ENCODE data around the gene SFMBT2.

Gene SFMBT2

DNA sequence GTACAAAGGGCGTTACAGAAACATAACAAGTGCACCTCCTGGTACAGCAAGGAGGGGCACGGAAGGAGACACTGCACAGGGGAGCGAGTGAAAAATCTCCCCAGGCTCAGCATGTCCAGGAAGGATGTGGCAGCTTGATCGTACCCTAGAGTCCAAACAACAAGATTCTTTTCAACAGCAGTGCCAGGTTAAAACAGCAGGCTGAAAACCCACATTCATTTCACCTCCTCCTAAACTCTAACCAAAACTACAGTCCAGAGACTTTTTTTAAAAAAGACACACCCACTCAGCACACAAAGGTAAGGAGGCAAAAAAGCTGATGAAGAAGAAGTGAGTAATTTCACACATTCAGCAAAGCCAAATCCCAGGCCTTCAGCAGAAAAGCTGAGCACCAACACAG, 138.8 kb downstream of the SFMBT2 start:
- no peak for DNase-seq (ENCODE audit: low read depth in 2 of 2, low spot score in 1 of 2)

DNA sequence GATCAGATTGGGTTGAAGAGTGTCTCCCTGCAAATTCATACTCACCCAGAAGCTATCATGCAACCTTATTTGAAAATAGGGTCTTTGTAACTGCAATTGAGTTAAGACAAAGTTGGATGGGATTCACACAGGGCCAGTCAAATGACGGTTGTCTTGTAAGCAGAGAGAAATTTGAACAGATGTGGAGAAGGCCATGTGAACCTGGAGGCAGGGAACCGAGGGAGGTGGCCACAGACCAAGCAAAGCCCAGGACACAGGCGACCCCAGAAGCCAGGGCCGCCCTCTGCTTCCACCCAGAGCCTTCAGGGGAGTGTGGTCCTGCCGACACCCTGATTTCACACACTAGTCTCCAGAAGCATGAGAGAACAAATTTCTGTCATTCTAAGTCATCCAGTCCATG, 140.8 kb downstream of the SFMBT2 start:
- no peak for DNase-seq (ENCODE audit: low read depth in 2 of 2, low spot score in 1 of 2)

DNA sequence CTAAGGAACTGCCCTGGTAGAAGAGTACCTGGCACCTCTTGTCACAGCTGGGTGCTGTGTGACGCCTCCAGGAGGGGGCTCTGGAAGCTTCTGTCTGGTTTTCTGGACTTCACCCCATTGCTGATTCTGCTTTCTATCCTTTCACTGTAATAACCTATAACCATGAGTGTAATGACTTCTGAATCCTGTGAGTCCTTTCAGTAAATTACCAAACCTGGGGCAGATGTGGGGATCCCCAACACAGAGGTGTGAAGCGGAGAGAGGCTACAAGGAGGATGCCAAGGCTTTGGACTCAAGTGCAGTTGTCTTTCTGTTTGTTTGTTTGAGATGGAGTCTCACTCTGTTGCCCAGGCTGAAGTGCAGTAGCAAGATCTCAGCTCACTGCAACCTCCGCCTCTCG, 143.7 kb downstream of the SFMBT2 start:
- DNase-seq (ENCODE audit: low read depth in 2 of 2, low spot score in 1 of 2) = no peak

DNA sequence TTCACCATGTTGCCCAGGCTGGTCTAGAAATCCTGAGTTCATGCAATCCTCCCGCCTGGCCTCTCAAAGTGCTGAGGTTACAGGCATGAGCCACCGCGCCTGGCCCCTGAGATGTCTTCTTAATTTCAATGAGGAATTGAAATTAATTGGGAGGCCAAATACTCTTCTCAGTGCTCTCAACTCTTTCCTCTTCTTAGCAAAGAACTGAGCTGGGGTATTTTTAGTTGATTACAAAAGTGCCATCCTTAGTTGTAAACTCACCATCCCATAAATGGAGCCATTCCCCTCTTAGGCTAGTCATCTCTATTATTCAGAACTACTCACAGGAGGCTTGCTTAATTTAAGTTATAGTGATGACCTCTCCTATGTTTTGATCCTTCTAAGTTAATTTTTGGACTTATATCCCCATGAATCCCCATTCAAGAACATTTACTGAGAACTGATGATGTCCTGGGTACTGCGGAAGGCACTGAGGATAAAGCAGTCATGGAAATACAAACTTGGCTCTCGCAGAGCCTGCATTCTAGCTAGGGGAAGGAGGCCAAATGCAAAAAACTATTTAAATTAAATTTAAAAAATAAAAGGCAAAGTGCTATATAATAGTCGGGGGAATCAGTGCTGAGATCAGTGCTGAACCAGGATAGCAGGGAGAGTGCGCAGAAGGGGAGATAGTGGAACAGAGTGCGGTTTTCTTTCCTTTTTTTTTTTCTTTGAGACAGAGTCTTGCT, 145.3 kb downstream of the SFMBT2 start:
- no peak for DNase-seq (ENCODE audit: low read depth in 2 of 2, low spot score in 1 of 2)

DNA sequence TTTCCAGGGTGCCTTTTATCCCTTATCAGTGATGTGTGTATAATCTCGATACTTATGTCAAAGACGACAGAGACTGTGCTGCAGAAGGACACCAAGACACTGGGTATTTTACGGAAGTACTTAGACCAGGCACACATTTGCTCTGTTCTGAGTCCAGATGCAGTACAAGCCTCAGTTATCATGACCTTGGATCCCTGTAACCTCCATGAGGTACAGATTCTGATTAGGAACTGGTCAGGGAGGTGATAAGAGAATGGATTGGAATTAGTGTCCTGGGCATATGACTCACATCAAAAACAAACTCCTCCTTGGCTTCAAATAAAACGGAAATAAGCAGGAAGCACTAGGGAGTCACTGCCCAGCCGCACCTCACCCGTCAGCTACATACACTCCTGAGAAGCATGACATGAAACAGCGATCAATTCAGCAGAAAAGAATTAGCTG, 146.5 kb downstream of the SFMBT2 start:
- DNase-seq (ENCODE audit: low read depth in 2 of 2, low spot score in 1 of 2) = no peak

DNA sequence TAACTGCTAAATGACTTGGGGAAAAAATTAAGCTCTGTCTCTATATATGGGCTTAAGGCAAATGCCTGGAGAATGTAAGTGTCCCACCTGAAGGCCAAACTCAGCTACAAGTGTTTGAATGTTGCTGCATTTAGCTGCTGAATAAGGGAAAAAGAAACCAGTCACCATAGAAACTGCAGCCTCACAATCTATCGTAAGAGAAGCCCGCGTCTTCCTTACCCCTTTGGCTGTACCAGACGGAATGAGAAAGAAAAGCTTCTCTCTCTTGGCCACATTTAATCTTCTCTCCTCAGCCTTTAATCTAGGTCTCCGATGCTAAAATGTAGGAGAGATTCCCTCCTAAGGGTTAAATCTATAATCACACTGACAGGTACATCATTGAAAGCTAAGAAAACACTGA, 147.2 kb downstream of the SFMBT2 start:
- no peak for DNase-seq (ENCODE audit: low read depth in 2 of 2, low spot score in 1 of 2)

DNA sequence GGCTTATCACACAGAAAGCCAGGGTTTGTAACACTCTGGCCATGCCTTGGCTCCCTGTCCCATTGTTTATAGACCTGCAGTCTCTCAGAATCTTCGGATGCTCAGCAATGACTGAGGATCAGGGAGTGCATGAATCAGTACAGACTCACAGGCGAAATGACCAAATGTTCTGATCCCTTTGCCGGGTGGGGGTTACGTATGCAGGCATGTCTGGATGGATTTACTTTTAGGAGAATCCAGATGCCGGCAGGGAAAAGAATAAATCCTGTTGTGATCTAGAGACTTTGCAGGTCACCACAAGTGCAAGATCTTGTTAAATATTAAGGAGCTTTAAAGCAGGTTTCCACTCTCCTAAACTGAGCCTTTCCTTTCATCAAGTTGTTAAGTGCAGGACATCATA, 149.5 kb downstream of the SFMBT2 start:
- no peak for DNase-seq (ENCODE audit: low read depth in 2 of 2, low spot score in 1 of 2)

DNA sequence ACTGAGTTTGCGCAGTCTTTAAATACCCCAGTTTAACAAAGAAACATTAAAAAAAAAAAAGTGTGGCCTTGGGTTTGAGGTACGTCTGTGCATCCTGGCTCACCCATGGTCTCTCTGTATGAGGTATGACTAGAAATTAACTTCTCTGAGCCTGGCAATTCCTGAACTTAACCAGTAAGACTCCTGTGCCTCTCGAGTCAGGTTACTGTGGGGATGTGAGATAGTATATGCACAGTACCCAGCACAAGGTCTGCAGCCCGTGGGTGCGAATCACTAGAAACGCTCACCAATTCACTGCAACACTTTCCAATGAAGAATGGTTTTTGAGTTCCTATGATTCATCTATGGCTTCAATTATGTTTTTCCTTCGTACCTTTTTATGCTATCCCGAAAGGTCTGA, 149.9 kb downstream of the SFMBT2 start:
- DNase-seq (ENCODE audit: low read depth in 2 of 2, low spot score in 1 of 2) = no peak

DNA sequence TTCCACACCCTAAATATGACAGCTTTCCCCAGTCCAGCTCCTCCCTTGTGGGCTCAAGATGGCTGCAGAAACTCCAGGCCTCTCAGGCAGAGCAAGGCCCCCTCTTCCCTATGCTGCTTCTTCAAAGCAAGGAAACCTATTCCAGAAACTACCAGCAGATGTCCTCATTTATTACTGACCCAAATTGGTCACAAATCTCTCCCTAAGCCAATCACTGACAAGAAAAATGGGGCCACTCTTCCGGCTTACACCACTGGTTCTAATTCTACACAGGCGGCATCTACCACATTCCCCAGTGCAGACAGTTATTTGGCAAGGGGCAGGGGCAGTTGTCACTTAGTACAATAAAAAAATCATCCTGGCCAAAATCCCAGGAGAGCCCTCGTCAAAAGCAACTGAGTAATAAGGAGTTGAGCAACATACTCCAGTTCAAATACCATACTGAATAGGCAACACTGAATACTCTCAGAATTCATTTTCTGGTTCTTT, 150.4 kb downstream of the SFMBT2 start:
- no peak for DNase-seq (ENCODE audit: low read depth in 2 of 2, low spot score in 1 of 2)

DNA sequence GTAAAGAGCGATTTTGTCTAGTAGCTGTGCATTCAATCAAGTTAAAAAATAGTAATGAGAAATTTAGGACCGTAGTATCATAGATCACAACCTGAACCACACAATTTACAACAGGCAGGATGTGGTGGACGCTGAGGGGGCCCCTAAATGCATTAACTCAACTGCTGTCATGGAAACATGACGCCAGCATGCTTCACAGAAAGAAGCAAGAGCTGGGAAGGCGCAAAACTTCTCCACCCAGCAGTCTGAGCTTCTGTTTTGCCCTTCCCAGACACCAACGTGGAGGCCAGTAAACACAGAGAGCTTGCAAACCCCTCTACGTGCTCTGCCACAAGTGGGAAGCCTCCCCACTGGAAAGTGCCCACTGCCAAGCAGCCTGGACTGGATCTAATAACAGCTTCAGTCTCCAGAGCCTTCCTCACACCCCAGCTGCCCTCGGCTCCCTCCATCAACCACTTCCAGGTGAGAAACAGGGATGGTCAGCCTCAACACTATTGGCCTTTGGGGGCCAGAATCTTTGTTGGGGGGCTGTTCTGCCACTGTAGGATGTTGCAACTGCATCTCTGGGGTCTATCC, 151.8 kb downstream of the SFMBT2 start:
- DNase-seq (ENCODE audit: low read depth in 2 of 2, low spot score in 1 of 2) = peak; percentile 52 to 67

DNA sequence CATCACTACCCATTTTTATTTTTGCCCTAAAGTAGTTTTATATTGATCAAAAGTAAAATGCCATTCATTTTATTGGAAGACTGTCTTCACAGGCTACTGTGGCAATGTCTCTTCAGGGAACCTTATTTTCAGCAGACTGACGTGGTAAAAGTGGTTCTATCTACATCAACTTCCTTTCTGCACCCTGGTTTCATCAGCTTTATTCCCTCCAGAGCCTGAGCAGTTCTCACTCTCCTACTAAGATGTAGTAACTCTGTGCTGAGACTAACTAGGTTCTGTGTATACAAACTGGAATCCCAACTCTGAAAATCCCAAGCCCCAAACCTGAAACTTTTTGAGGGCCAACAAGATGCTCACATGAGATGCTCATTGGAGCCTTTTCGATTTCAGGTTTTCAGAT, 155.3 kb downstream of the SFMBT2 start:
- no peak for DNase-seq (ENCODE audit: low read depth in 2 of 2, low spot score in 1 of 2)

DNA sequence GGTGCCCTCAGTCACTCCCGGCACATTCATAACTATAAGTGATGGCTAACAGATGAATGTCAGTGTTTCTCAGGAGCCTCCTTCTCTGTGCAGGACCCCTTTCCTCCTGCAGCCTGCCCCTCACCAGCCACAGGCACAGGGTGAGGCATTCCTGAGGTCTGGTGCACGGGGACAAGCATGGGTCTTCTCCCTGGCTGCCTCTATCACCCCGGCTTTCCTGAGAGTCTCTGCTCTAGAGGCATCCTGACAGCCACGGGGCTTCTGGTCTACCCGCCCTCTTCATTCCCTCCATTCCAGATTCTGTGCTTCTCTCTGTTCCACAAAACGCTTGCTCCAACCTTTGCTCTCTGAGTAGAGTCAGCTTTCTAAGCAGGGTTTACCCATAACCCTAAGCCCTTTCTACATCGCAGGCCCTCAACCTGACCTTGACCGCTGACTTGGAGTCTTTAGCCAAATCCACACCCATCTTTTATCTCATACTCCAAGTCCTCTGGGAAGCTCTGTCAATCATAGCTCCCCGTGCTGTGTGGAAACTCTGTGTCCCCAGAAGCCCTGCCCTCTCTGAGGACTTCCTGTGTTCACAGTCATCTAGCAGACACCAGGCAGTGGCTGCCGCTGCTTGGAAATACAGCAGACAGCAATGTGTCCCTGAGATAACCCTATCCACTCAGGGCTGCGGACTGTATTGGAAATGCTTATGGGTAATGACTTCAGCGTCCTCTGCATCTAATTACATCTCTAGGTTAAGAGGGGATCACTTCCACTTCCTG, 159.0 kb downstream of the SFMBT2 start:
- no peak for DNase-seq (ENCODE audit: low read depth in 2 of 2, low spot score in 1 of 2)

DNA sequence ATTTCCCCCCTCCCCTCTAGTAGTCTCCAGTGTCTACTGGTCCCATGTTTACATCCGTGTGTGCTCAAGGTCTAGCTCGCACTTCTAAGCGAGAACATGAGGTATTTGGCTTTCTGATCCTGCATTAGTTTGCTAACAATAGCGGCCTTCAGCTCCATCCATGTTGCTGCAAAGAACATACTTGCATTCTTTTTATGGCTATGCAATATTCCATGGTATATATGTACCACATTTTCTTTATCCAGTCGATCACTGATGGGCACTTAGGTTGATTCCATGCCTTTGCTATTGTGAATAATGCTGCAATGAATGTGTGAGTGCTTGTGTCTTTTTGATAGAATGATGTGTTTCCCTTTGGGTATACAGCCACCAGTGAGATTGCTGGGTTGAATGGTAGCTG, 160.6 kb downstream of the SFMBT2 start:
- no peak for DNase-seq (ENCODE audit: low read depth in 2 of 2, low spot score in 1 of 2)

DNA sequence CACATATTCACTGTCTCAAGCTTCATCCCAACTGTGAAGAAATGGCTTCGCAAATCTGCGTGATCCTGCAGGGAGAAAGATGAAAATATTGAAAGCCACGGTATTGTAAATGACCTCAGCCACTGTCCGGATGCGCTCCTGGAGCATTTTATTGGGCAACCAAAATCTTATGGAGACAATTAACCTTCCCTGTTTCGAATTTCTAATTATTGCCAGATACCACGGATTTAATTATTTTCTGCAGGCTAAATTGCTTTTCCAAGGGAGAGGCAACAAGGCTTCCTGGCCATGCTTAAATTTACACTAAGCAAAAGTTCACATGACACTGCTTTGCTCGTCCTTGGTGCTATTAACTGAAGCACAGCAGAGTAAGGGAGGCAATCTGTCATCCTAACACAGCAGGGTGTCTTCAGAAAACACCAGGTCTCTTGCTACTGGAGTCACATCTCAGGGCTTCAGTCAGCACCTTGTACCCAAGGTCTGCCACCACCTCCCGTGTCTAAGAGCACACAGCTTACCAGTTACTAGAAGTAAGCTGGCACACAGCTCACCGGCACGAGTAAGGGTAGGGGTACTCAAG, 162.2 kb downstream of the SFMBT2 start:
- no peak for DNase-seq (ENCODE audit: low read depth in 2 of 2, low spot score in 1 of 2)

DNA sequence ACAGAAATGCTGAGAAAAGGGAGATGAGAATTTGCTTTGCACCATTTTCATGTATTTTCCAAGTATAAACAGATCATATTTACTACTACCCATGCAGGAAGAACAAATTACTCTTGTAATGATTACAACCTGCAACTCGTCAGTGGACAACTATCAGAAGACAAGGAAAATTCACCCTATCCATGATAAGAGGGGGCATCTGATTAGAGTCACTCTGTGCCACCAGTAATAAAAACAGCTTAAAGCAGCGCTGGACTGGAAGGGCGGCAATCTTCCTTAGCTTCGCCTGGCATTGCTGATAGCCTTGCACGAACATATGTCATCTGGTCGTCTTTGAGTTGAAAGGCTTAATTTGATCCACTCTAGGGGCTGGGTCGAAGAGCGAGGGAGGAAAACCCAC, 162.7 kb downstream of the SFMBT2 start:
- no peak for DNase-seq (ENCODE audit: low read depth in 2 of 2, low spot score in 1 of 2)

DNA sequence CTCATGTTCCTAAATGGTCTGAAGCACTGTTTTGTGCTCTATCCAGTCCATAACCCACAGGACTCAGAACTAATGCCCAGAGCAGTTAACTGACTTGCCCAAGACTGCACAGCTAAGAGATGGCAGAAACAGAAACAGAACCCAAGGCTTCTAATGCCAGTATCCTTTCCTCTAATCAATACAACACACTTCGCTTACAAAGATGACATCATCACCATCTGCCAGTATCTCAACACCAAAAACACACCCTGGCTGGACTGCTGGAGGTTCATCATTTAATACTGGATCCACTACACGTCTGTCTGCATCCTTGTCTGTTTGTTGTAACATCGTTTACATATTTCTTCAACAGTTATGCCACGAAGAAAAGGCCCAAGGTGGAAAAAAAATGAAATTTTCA, 165.3 kb downstream of the SFMBT2 start:
- DNase-seq (ENCODE audit: low read depth in 2 of 2, low spot score in 1 of 2) = no peak

DNA sequence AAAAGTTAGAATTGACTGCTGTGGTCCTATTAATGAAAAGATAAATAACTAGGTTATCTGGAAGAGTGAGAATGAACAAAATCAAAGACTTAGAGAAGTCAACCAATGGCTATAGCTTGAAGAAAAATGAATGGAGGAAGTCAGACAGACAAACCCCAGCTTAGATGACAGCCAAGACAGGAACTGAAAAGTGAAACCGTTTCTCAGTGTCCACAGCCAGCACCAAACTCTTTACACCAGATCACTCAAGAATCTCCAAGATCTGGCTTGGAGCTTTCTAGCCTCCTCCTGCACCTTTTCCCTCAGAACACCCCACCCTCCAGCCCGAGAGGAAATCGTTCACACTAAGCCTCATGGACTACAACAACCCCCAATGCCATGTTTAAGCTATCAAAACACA, 167.0 kb downstream of the SFMBT2 start:
- no peak for DNase-seq (ENCODE audit: low read depth in 2 of 2, low spot score in 1 of 2)

DNA sequence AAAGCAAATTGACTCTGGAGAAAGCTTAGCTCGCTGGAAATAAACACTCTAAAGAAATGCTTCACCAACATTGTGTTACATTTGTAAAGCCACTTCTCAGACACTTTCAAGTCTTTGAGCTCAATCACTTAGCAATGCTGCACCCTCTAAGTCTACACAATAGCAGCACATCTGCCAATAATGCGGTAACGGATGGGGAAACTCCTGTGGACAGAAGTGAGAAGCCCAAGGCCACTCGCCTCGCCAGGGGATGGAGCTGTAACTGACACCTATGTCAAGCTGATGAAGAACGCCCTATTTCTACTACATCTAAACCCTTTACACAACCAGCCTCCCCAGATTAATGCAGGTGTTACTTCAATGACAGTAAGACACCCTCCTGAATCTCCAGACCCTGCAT, 167.7 kb downstream of the SFMBT2 start:
- no peak for DNase-seq (ENCODE audit: low read depth in 2 of 2, low spot score in 1 of 2)

DNA sequence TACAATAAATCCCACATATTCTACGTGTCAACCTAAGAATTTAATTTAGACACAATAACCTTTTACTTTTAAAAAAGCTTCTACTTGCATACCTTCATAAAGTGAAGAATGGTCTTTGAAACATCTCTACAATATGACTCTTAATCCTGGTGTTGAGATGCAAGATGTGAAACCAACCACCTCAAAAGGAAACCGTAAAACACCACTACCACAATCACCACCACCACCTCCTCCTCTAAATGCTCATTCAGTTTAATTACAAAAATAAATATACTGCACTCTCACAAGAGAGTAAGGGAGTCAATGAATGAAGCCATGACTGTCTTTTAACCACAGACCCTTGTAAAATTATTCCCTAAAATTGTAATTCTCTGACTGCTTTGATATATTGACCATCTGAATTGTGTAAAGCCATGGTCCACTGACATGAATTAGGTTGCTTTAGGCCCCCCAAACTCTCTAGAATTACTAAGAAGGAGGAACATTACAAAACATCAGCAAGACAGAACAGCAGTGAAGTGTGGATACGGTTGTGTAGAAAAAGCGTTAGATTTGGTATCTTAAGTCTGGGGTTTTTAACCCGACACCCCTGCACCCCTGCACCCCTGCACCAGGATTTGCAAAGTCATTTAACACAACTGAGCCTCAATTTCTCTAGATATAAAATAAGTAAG, 171.4 kb downstream of the SFMBT2 start:
- no peak for DNase-seq (ENCODE audit: low read depth in 2 of 2, low spot score in 1 of 2)

DNA sequence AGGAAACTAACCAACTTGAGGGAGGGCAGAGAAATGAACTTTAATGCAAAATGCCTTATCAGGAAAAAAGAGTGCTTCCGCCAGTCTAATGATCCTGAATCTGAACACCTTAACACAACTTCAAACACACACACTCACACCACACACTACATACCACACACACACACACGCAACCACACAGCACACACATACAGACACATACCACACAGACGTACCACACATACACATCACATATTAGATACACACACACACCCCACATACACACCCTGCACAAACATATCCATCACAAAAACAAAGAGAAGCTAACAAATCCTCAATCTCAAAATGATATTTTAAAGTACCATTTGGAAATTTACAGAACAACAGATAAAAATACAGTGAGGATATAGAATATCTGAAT, 175.5 kb downstream of the SFMBT2 start:
- DNase-seq (ENCODE audit: low read depth in 2 of 2, low spot score in 1 of 2) = no peak

DNA sequence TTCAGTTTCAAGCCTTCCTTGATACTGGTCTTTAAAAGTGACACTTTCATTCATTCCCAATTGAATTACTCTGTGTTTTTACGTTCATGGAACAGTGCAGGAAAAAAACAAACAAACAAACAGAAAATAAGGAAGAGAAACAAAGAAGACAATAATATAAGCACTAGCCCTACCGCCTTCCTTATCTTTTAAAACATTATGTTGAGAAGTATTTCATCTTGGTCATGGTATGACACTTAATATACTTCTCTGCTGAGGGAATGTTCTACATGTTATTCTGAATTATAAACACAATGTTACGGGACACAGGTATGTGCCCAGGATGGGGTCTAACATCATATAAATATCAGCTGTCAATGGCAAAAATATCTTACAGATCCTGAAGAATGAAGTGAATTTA, 176.7 kb downstream of the SFMBT2 start:
- no peak for DNase-seq (ENCODE audit: low read depth in 2 of 2, low spot score in 1 of 2)

Data from stimulated activated CD8-positive, alpha-beta memory T cell treated with anti-CD3 and anti-CD28 coated beads, Interleukin-4, amount 100 ng/mL, for 4 hours (primary cell).